ENCODE measurements around the gene TMEM39B.
A peak's percentile ranks its signal among the peaks of the same experiment; 100 is the strongest.
"Not testable (repeated sequence)": the region's sequence is repeated elsewhere in the genome, so short reads cannot be mapped to it uniquely, and the experiment has no call there.

Gene TMEM39B

GRCh38 chr1:32072622-32073298 lies at the start of gene TMEM39B:
TSS of gene TMEM39B (plus strand) at chr1:32072939. CDS start at chr1:32073048, 109 bp downstream.
- peak; percentile 87 for DNase-seq (ENCODE audit: low read depth, low spot score)

GRCh38 chr1:32023351-32023750 lies 49.4 kb upstream of the TMEM39B start:
- no peak for DNase-seq (ENCODE audit: low read depth, low spot score)

GRCh38 chr1:32025515-32025914 lies 47.2 kb upstream of the TMEM39B start:
- DNase-seq (ENCODE audit: low read depth, low spot score) = no peak

- no peak for DNase-seq (ENCODE audit: low read depth, low spot score)
These were observed 44.0 kb upstream of the TMEM39B start for GRCh38 chr1:32028746-32029145.

GRCh38 chr1:32031578-32032274 lies 41.0 kb upstream of the TMEM39B start:
- DNase-seq (ENCODE audit: low read depth, low spot score) = no peak

GRCh38 chr1:32032275-32032615 lies 40.5 kb upstream of the TMEM39B start:
- no peak for DNase-seq (ENCODE audit: low read depth, low spot score)

GRCh38 chr1:32035119-32035518 lies 37.6 kb upstream of the TMEM39B start:
- no peak for DNase-seq (ENCODE audit: low read depth, low spot score)

- no peak for DNase-seq (ENCODE audit: low read depth, low spot score)
These were observed 32.0 kb upstream of the TMEM39B start for GRCh38 chr1:32040711-32041110.

- no peak for DNase-seq (ENCODE audit: low read depth, low spot score)
These were observed 30.4 kb upstream of the TMEM39B start for GRCh38 chr1:32042330-32042729.

GRCh38 chr1:32044234-32044633 lies 28.5 kb upstream of the TMEM39B start:
- DNase-seq (ENCODE audit: low read depth, low spot score) = no peak

- no peak for DNase-seq (ENCODE audit: low read depth, low spot score)
These were observed 27.0 kb upstream of the TMEM39B start for GRCh38 chr1:32045772-32046171.

GRCh38 chr1:32047701-32048100 lies 25.0 kb upstream of the TMEM39B start:
- no peak for DNase-seq (ENCODE audit: low read depth, low spot score)

GRCh38 chr1:32048440-32048839 lies 24.3 kb upstream of the TMEM39B start:
- DNase-seq (ENCODE audit: low read depth, low spot score) = no peak

GRCh38 chr1:32051706-32052105 lies 21.0 kb upstream of the TMEM39B start:
- no peak for DNase-seq (ENCODE audit: low read depth, low spot score)

- no peak for DNase-seq (ENCODE audit: low read depth, low spot score)
These were observed 19.9 kb upstream of the TMEM39B start for GRCh38 chr1:32052887-32053286.

GRCh38 chr1:32055416-32055815 lies 17.3 kb upstream of the TMEM39B start:
- DNase-seq (ENCODE audit: low read depth, low spot score) = no peak

- DNase-seq (ENCODE audit: low read depth, low spot score) = no peak
These were observed 16.1 kb upstream of the TMEM39B start for GRCh38 chr1:32056598-32056997.

- DNase-seq (ENCODE audit: low read depth, low spot score) = no peak
These were observed 11.8 kb upstream of the TMEM39B start for GRCh38 chr1:32060914-32061313.

GRCh38 chr1:32062867-32063230 lies 9.9 kb upstream of the TMEM39B start:
- no peak for DNase-seq (ENCODE audit: low read depth, low spot score)

GRCh38 chr1:32063261-32063681 lies 9.5 kb upstream of the TMEM39B start:
- no peak for DNase-seq (ENCODE audit: low read depth, low spot score)

- not testable (repeated sequence) for DNase-seq (ENCODE audit: low read depth, low spot score)
These were observed 6.9 kb upstream of the TMEM39B start for GRCh38 chr1:32065613-32066488.

- no peak for DNase-seq (ENCODE audit: low read depth, low spot score)
These were observed 6.3 kb upstream of the TMEM39B start for GRCh38 chr1:32066489-32066873.

Data from brain pericyte (primary cell).